PC-9 (cell line): ENCODE results near the gene CRHR2.

Experiments
- CTCF ChIP-seq: fragments of 200-600 bp; sonication (generic); conservative IDR thresholded peaks from 2 replicates; pipeline ENCODE4 v1.6.1; 2017; ENCODE audit warnings: mixed run types, antibody characterized with exemption, mild to moderate bottlenecking, moderate library complexity
- EZH2 ChIP-seq: fragments of 200-600 bp; sonication (generic); IDR thresholded peaks from 2 replicates; pipeline ENCODE4 v1.8.0; 2017; ENCODE audit warnings: antibody characterized with exemption, low read depth

GRCh38 chr7:30692882-30693281 is 10.6 kb upstream of the CRHR2 start:
- TF ChIP-seq CTCF (no peak), EZH2 (no peak)
